ENCODE data around the gene TBC1D5.

- TF ChIP-seq CTCF (IDR thresholded peaks at IDR 0.05; ENCODE audit: low read depth, low read length): no peak
- TF ChIP-seq POLR2A (IDR thresholded peaks at IDR 0.05; ENCODE audit: extremely low read depth, insufficient read length): no peak
- TF ChIP-seq MYC (IDR thresholded peaks at IDR 0.05; ENCODE audit: low read depth, low read length): no peak
- no peak for TF ChIP-seq MAX (IDR thresholded peaks at IDR 0.05; ENCODE audit: low read depth, low read length)
Observed at GRCh38 chr3:17115186-17115585, 627.2 kb downstream of the TBC1D5 start.

Data from NB4 (cell line).